Daoy (cell line): Measurements from ENCODE around the gene CH25H. TPM values are rescaled to one million over a fixed set of nuclear protein-coding genes. Genes with fewer than 3 reads are reported as not detected.
"Not testable (repeated sequence)": the region's sequence is repeated elsewhere in the genome, so short reads cannot be mapped to it uniquely, and the experiment has no call there.

ENCODE experiments used
- DNase-seq: peaks from one replicate; pipeline ENCODE4 v3.0.0-alpha.2; 2015; ENCODE audit warnings: low read depth
- total RNA-seq: library from RNA; depleted of rRNA; stranded (reverse); fragments of >200 nt; shearing (Covaris generic); gene quantifications from 2 replicates; pipeline ENCODE4 v1.2.3, GENCODE V29; 2014; rRNA removed

The CH25H gene
- total RNA-seq = 0.80 TPM in 1 of 2 replicates, not detected in the other

- peak; percentile 80 for DNase-seq
Observed at GRCh38 chr10:89207181-89207800, at the start of gene CH25H. Gene CH25H (minus strand): TSS chr10:89207317. CDS start chr10:89207292, 25 bp downstream.

GRCh38 chr10:89256340-89256739 is 49.2 kb upstream of the CH25H start:
- no peak for DNase-seq

GRCh38 chr10:89255793-89256192 is 48.7 kb upstream of the CH25H start:
- no peak for DNase-seq

GRCh38 chr10:89255091-89255579 is 48.0 kb upstream of the CH25H start:
- DNase-seq = not testable (repeated sequence)

- DNase-seq = no peak
Observed at GRCh38 chr10:89252225-89252585, 45.1 kb upstream of the CH25H start.

- peak; percentile 97 for DNase-seq
Observed at GRCh38 chr10:89251409-89252224, 44.5 kb upstream of the CH25H start, which contains the start of gene LIPA. Gene LIPA (minus strand): TSS chr10:89251775. CDS start chr10:89247648, 4,127 bp downstream.

GRCh38 chr10:89250865-89251408 is 43.8 kb upstream of the CH25H start:
- DNase-seq = no peak

- DNase-seq = no peak
Observed at GRCh38 chr10:89248990-89249389, 41.9 kb upstream of the CH25H start.

GRCh38 chr10:89247623-89248022 is 40.5 kb upstream of the CH25H start:
- not testable (repeated sequence) for DNase-seq

- DNase-seq = no peak
Observed at GRCh38 chr10:89245802-89246201, 38.7 kb upstream of the CH25H start.

- DNase-seq = no peak
Observed at GRCh38 chr10:89242840-89243568, 35.9 kb upstream of the CH25H start.

- no peak for DNase-seq
Observed at GRCh38 chr10:89242345-89242684, 35.2 kb upstream of the CH25H start.

GRCh38 chr10:89241486-89242344 is 34.6 kb upstream of the CH25H start:
- DNase-seq = no peak

- no peak for DNase-seq
Observed at GRCh38 chr10:89241026-89241425, 33.9 kb upstream of the CH25H start.

GRCh38 chr10:89240519-89240918 is 33.4 kb upstream of the CH25H start:
- no peak for DNase-seq

GRCh38 chr10:89238956-89239644 is 32.0 kb upstream of the CH25H start:
- DNase-seq = no peak

GRCh38 chr10:89237849-89238248 is 30.7 kb upstream of the CH25H start:
- DNase-seq = no peak

GRCh38 chr10:89236226-89236797 is 29.2 kb upstream of the CH25H start:
- DNase-seq = no peak

- DNase-seq = no peak
Observed at GRCh38 chr10:89235073-89235798, 28.1 kb upstream of the CH25H start.
